Epithelial cell of proximal tubule (primary cell): ENCODE measurements around the gene EPHB2. TPM values are rescaled to one million over a fixed set of nuclear protein-coding genes. Genes with fewer than 3 reads are reported as not detected.

Experiments used
- DNase-seq: peaks from one replicate; pipeline ENCODE4 v3.0.0-alpha.2; 2011; ENCODE audit warnings: low read depth
- H3K4me3 ChIP-seq: 2 replicates; pipeline ENCODE4 v1.5.1; 2011; ENCODE audit warnings: low read depth, mild to moderate bottlenecking, low read length
- CTCF ChIP-seq: conservative IDR thresholded peaks from 2 replicates; pipeline ENCODE4 v1.5.1; 2012; ENCODE audit warnings: low read depth, mild to moderate bottlenecking, low read length
- total RNA-seq: library from RNA; depleted of rRNA; stranded (reverse); fragments of >200 nt; gene quantifications from 2 replicates; pipeline ENCODE4 v1.2.3, GENCODE V29; 2015

Gene EPHB2
- total RNA-seq, 1 donor from 2014 or later = 47.8 TPM

- DNase-seq = no peak
- TF ChIP-seq CTCF = no peak
- no peak overlapping the region for H3K4me3 ChIP-seq
Measured at GRCh38 chr1:22883406-22883805, 172.8 kb downstream of the EPHB2 start.

- no peak for TF ChIP-seq CTCF
- no peak overlapping the region for H3K4me3 ChIP-seq
- DNase-seq = no peak
Measured at GRCh38 chr1:22884806-22885530, 174.3 kb downstream of the EPHB2 start.

- H3K4me3 ChIP-seq = no peak overlapping the region
- DNase-seq = no peak
- TF ChIP-seq CTCF = no peak
Measured at GRCh38 chr1:22886211-22886610, 175.6 kb downstream of the EPHB2 start.

GRCh38 chr1:22887491-22887890 is 176.9 kb downstream of the EPHB2 start:
- H3K4me3 ChIP-seq = no peak overlapping the region
- no peak for TF ChIP-seq CTCF
- DNase-seq = no peak

GRCh38 chr1:22888320-22889075 is 177.9 kb downstream of the EPHB2 start:
- H3K4me3 ChIP-seq = no peak overlapping the region
- no peak for TF ChIP-seq CTCF
- no peak for DNase-seq

- H3K4me3 ChIP-seq = no peak overlapping the region
- no peak for DNase-seq
- TF ChIP-seq CTCF = peak; percentile 92
Measured at GRCh38 chr1:22889213-22889827, 178.7 kb downstream of the EPHB2 start.

GRCh38 chr1:22892789-22893188 is 182.2 kb downstream of the EPHB2 start:
- TF ChIP-seq CTCF = no peak
- DNase-seq = no peak
- no peak overlapping the region for H3K4me3 ChIP-seq
